ENCODE measurements around the gene RIPOR3. TPM values are rescaled to one million over a fixed set of nuclear protein-coding genes. Genes with fewer than 3 reads are reported as not detected.
A peak's percentile ranks its signal among the peaks of the same experiment; 100 is the strongest.

The RIPOR3 gene
- total and polyA plus RNA-seq, 9 of the 15 experiments (the other 6 are each of a cell fraction or from before 2014, with no cell fraction given), result 3.3 to 62.7 (median 21.4) TPM

GRCh38 chr20:50666709-50667298 lies 24.5 kb downstream of the RIPOR3 start (continued):
- TF ChIP-seq CTCFL (IDR thresholded peaks at IDR 0.05; ENCODE audit: borderline replicate concordance, insufficient read depth, low read depth, low read length, poor library complexity, severe bottlenecking) (no peak), SLC30A9 (CRISPR knock-in tag; IDR thresholded peaks at IDR 0.05) (no peak), IRF2 (CRISPR knock-in tag; IDR thresholded peaks at IDR 0.05) (no peak), ZNF444 (CRISPR knock-in tag; IDR thresholded peaks at IDR 0.05) (no peak), ZFX (CRISPR knock-in tag; IDR thresholded peaks at IDR 0.05) (no peak), ZNF780A (CRISPR knock-in tag; IDR thresholded peaks at IDR 0.05) (no peak), ZNF518B (CRISPR knock-in tag; IDR thresholded peaks at IDR 0.05) (no peak), SRF (CRISPR knock-in tag; IDR thresholded peaks at IDR 0.05) (no peak), HCFC1 (IDR thresholded peaks at IDR 0.05; ENCODE audit: low read depth, low read length) (no peak), CGGBP1 (CRISPR knock-in tag; IDR thresholded peaks at IDR 0.05) (no peak), RNF2 (IDR thresholded peaks at IDR 0.05) (no peak), ZNF274 (IDR thresholded peaks at IDR 0.05; ENCODE audit: borderline replicate concordance, low read depth, low read length) (no peak), NCOA4 (IDR thresholded peaks at IDR 0.05; ENCODE audit: partially characterized antibody) (no peak), ZFPM2 (CRISPR knock-in tag; IDR thresholded peaks at IDR 0.05) (no peak), ZNF584 (CRISPR knock-in tag; IDR thresholded peaks at IDR 0.05; ENCODE audit: low read depth) (no peak), C11orf30 (IDR thresholded peaks at IDR 0.05; ENCODE audit: low read depth) (peak; percentile 73), RBBP5 (IDR thresholded peaks at IDR 0.05; ENCODE audit: borderline replicate concordance, insufficient read depth, low read length, poor library complexity, severe bottlenecking) (peak; percentile 25), MYBL2 (IDR thresholded peaks at IDR 0.05; ENCODE audit: low read depth) (no peak), MYBL2 (CRISPR knock-in tag; IDR thresholded peaks at IDR 0.05; ENCODE audit: borderline replicate concordance) (no peak), ZNF384 (IDR thresholded peaks at IDR 0.05; ENCODE audit: low read depth, low read length) (no peak), PHB2 (IDR thresholded peaks at IDR 0.05; ENCODE audit: low read depth) (no peak), NCOA6 (IDR thresholded peaks at IDR 0.05) (no peak), EZH2 (IDR thresholded peaks at IDR 0.05; ENCODE audit: borderline replicate concordance, low read depth, low read length) (no peak), CTBP1 (IDR thresholded peaks at IDR 0.05; ENCODE audit: borderline replicate concordance) (peak; percentile 85), PCBP2 (IDR thresholded peaks at IDR 0.05; ENCODE audit: low read depth, low read length, poor library complexity, severe bottlenecking) (no peak), DPF2 (IDR thresholded peaks at IDR 0.05) (peak; percentile 92)

All from K562 (cell line).